H9 (cell line): ENCODE results near the gene HEPHL1. TPM values are rescaled to one million over a fixed set of nuclear protein-coding genes. Genes with fewer than 3 reads are reported as not detected.
A peak's percentile ranks its signal among the peaks of the same experiment; 100 is the strongest.

Source experiments
- DNase-seq: peaks from one replicate; pipeline ENCODE4 v3.0.0-alpha.2; 2017
- H2AFZ ChIP-seq: one replicate; pipeline ENCODE4 v1.6.1; 2013; ENCODE audit warnings: mild to moderate bottlenecking, low read length, control low read depth, moderate library complexity
- H2AK5ac ChIP-seq: 2 replicates; pipeline ENCODE4 v1.6.1; 2013; ENCODE audit warnings: low read length, control low read depth, mixed read lengths; ENCODE audit not compliant: insufficient read length
- H2BK120ac ChIP-seq: one replicate; pipeline ENCODE4 v1.6.1; 2013; ENCODE audit warnings: low read depth, mild to moderate bottlenecking, low read length, control low read depth, inconsistent platforms; ENCODE audit not compliant: poor library complexity, severe bottlenecking
- H2BK12ac ChIP-seq: 2 replicates; pipeline ENCODE4 v1.6.1; 2013; ENCODE audit warnings: low read length, control low read depth, mixed read lengths, low read depth; ENCODE audit not compliant: insufficient read length
- H2BK15ac ChIP-seq: 2 replicates; pipeline ENCODE4 v1.6.1; 2013; ENCODE audit warnings: low read depth, low read length, control low read depth
- H2BK20ac ChIP-seq: one replicate; pipeline ENCODE4 v1.6.1; 2013; ENCODE audit warnings: low read depth, mild to moderate bottlenecking, low read length, control low read depth, inconsistent platforms; ENCODE audit not compliant: poor library complexity, severe bottlenecking
- H2BK5ac ChIP-seq: 2 replicates; pipeline ENCODE4 v1.6.1; 2013; ENCODE audit warnings: low read length, control low read depth, mixed read lengths; ENCODE audit not compliant: insufficient read length
- H3K14ac ChIP-seq: 2 replicates; pipeline ENCODE4 v1.6.1; 2013; ENCODE audit warnings: low read length, control low read depth; ENCODE audit not compliant: insufficient read depth
- H3K18ac ChIP-seq: 2 replicates; pipeline ENCODE4 v1.6.1; 2013; ENCODE audit warnings: low read depth, mild to moderate bottlenecking, mixed read lengths, low read length, control low read depth; ENCODE audit not compliant: insufficient read length
- H3K23ac ChIP-seq: 2 replicates; pipeline ENCODE4 v1.6.1; 2013; ENCODE audit warnings: low read length, control low read depth, mixed read lengths, low read depth; ENCODE audit not compliant: insufficient read length
- H3K23me2 ChIP-seq: 2 replicates; pipeline ENCODE4 v1.6.1; 2013; ENCODE audit warnings: low read depth, mild to moderate bottlenecking, mixed read lengths, low read length, control low read depth; ENCODE audit not compliant: insufficient read length, poor library complexity, severe bottlenecking
- H3K27ac ChIP-seq: 2 replicates; pipeline ENCODE4 v1.5.1; 2013; ENCODE audit warnings: low read length, control low read depth, mixed read lengths, low read depth; ENCODE audit not compliant: insufficient read length
- H3K27me3 ChIP-seq: 2 replicates; pipeline ENCODE4 v1.6.1; 2013; ENCODE audit warnings: low read length, control low read depth, inconsistent platforms; ENCODE audit not compliant: insufficient read depth
- H3K4ac ChIP-seq: 2 replicates; pipeline ENCODE4 v1.6.1; 2013; ENCODE audit warnings: low read depth, mild to moderate bottlenecking, control low read depth, inconsistent platforms, low read length, moderate library complexity
- H3K4me1 ChIP-seq: 2 replicates; pipeline ENCODE4 v1.6.1; 2013; ENCODE audit warnings: low read length, control low read depth, inconsistent platforms; ENCODE audit not compliant: insufficient read depth
- H3K4me2 ChIP-seq: 2 replicates; pipeline ENCODE4 v1.6.1; 2013; ENCODE audit warnings: low read length, control low read depth, mixed read lengths; ENCODE audit not compliant: insufficient read length, insufficient read depth
- H3K56ac ChIP-seq: 2 replicates; pipeline ENCODE4 v1.6.1; 2013; ENCODE audit warnings: low read depth, mild to moderate bottlenecking, mixed read lengths, low read length, control low read depth; ENCODE audit not compliant: insufficient read length
- H3K79me1 ChIP-seq: 2 replicates; pipeline ENCODE4 v1.6.1; 2013; ENCODE audit warnings: low read depth, mild to moderate bottlenecking, moderate library complexity, low read length, control low read depth, inconsistent platforms; ENCODE audit not compliant: insufficient read depth, poor library complexity, severe bottlenecking
- H3K79me2 ChIP-seq: 2 replicates; pipeline ENCODE4 v1.6.1; 2013; ENCODE audit warnings: low read length, control low read depth, inconsistent platforms; ENCODE audit not compliant: insufficient read depth
- H3K9ac ChIP-seq: 2 replicates; pipeline ENCODE4 v1.6.1; 2013; ENCODE audit warnings: low read length, control low read depth, mixed read lengths; ENCODE audit not compliant: insufficient read length; ENCODE audit errors: extremely low read depth
- H3K9me3 ChIP-seq: one replicate; pipeline ENCODE4 v1.6.1; 2013; ENCODE audit warnings: low read depth, low read length, inconsistent platforms; ENCODE audit not compliant: control insufficient read depth
- H3T11ph ChIP-seq: one replicate; pipeline ENCODE4 v1.6.1; 2013; ENCODE audit warnings: mild to moderate bottlenecking, low read length, control low read depth, inconsistent platforms
- H4K20me1 ChIP-seq: one replicate; pipeline ENCODE4 v1.6.1; 2013; ENCODE audit not compliant: control insufficient read depth, insufficient read length, insufficient read depth
- H4K5ac ChIP-seq: 2 replicates; pipeline ENCODE4 v1.6.1; 2013; ENCODE audit warnings: low read depth, mild to moderate bottlenecking, mixed read lengths, low read length, control low read depth; ENCODE audit not compliant: insufficient read length
- H4K8ac ChIP-seq: replicated peaks from 2 replicates; pipeline ENCODE4 v1.6.1; 2013; ENCODE audit warnings: low read length, control low read depth, mixed read lengths, low read depth; ENCODE audit not compliant: insufficient read length
- H4K91ac ChIP-seq: 2 replicates; pipeline ENCODE4 v1.6.1; 2013; ENCODE audit warnings: low read depth, mild to moderate bottlenecking, moderate library complexity, mixed read lengths, low read length, control low read depth; ENCODE audit not compliant: insufficient read length
- H3K27ac Mint-ChIP-seq, 3 experiments: 2 replicates in 2 of 3; 3 replicates in 1 of 3; pipeline ENCODE4 v1.8.0; 2020 to 2021; ENCODE audit warnings: mixed read lengths in 3 of 3, mild to moderate bottlenecking in 1 of 3, moderate library complexity in 1 of 3
- H3K27me3 Mint-ChIP-seq: 2 replicates; pipeline ENCODE4 v1.8.0; 2021; ENCODE audit warnings: low read depth, mild to moderate bottlenecking, moderate library complexity, mixed read lengths
- H3K36me3 Mint-ChIP-seq, 3 experiments: 2 replicates in 2 of 3; 3 replicates in 1 of 3; pipeline ENCODE4 v1.8.0; 2020 to 2021; ENCODE audit warnings: low read depth in 3 of 3, mixed read lengths in 3 of 3; ENCODE audit not compliant: insufficient read depth in 1 of 3
- H3K4me1 Mint-ChIP-seq, 2 experiments: 2 replicates each; pipeline ENCODE4 v1.8.0; 2020; ENCODE audit warnings: mixed read lengths in 2 of 2
- H3K4me3 Mint-ChIP-seq, 2 experiments: 2 replicates in 1 of 2; 3 replicates in 1 of 2; pipeline ENCODE4 v1.8.0; 2020 to 2021; ENCODE audit warnings: mild to moderate bottlenecking in 2 of 2, mixed read lengths in 2 of 2, moderate library complexity in 1 of 2
- H3K9me3 Mint-ChIP-seq, 2 experiments: 2 replicates in 1 of 2; 3 replicates in 1 of 2; pipeline ENCODE4 v1.8.0; 2020; ENCODE audit warnings: mild to moderate bottlenecking in 2 of 2, mixed read lengths in 2 of 2, moderate library complexity in 1 of 2
- CTCF ChIP-seq: fragments of 200-600 bp; sonication (generic); conservative IDR thresholded peaks from 3 replicates; pipeline ENCODE4 v1.8.0; 2021; ENCODE audit warnings: antibody characterized with exemption, mild to moderate bottlenecking
- WGBS: extraction: QIAGEN DNeasy Blood & Tissue Kit; methylation state at CpG from one replicate; pipeline ENCODE4 v1.1.7; 2013; ENCODE audit warnings: missing lambda C conversion rate, low lambda C conversion rate, mixed read lengths; ENCODE audit not compliant: insufficient read length; ENCODE audit errors: extremely low coverage; 5-methylcytosine and 5-hydroxymethylcytosine counted together
- total RNA-seq: library from RNA; stranded (reverse); gene quantifications from 2 replicates; pipeline ENCODE4 v1.2.1, GENCODE V29; 2021

The HEPHL1 gene
- total RNA-seq, 1 experiment from 2014 or later, result not detected

- no peak overlapping the region for H2BK15ac ChIP-seq
- no peaks in the 10 kb centered on the region for H4K20me1 ChIP-seq
- H3K14ac ChIP-seq, result peak overlapping the region; percentile 97
- no peaks in the 10 kb centered on the region for H3K27me3 ChIP-seq
- no peak for DNase-seq
- H4K91ac ChIP-seq, result no peak overlapping the region
- H3K27ac ChIP-seq, result no peak overlapping the region
- peaks cover 48% of the 10 kb centered on the region for H3K79me2 ChIP-seq
- peaks cover 16% of the 10 kb centered on the region; the same call in 1 of the 2 replicates for H3K4me1 ChIP-seq
- no peak overlapping the region for H4K5ac ChIP-seq
- no peak overlapping the region for H3K4me3 Mint-ChIP-seq
- H3K9me3 Mint-ChIP-seq, result peaks cover 10 to 13% of the 10 kb centered on the region in 2 experiments; a peak in 3 of 5 replicates
- no peak overlapping the region; a peak in 1 of 7 replicates for H3K27ac Mint-ChIP-seq
- H3K4ac ChIP-seq, result no peak overlapping the region
- H3K36me3 Mint-ChIP-seq, result peaks cover 5 to 16% (median 13%) of the 10 kb centered on the region in 3 experiments
- H3K9me3 ChIP-seq, result no peaks in the 10 kb centered on the region
- H3K4me2 ChIP-seq, result peak overlapping the region; percentile 98
- H2AK5ac ChIP-seq, result no peak overlapping the region
- peak overlapping the region; percentile 90 for H3K9ac ChIP-seq
- H2BK12ac ChIP-seq, result no peak overlapping the region
- H3K79me1 ChIP-seq, result no peaks in the 10 kb centered on the region
- no peak overlapping the region for H2BK20ac ChIP-seq
- no peak overlapping the region for H2BK120ac ChIP-seq
- H3K23ac ChIP-seq, result no peak overlapping the region
- no peak overlapping the region for H3K56ac ChIP-seq
- H3T11ph ChIP-seq, result no peak overlapping the region
- H3K27me3 Mint-ChIP-seq, result no peaks in the 10 kb centered on the region; the same call in 1 of the 2 replicates
- no peak overlapping the region for H4K8ac ChIP-seq
- WGBS, result no CpG with 5 or more reads among the region's 20 CpGs
- H2BK5ac ChIP-seq, result no peak overlapping the region
- no peak for TF ChIP-seq CTCF
- peaks cover 33 to 36% of the 10 kb centered on the region in 2 experiments for H3K4me1 Mint-ChIP-seq
- H3K23me2 ChIP-seq, result peaks cover 22% of the 10 kb centered on the region
- H3K18ac ChIP-seq, result no peak overlapping the region
- no peak overlapping the region for H2AFZ ChIP-seq
These were observed 108.6 kb downstream of the HEPHL1 start for GRCh38 chr11:94129512-94130297.
